Measurements from ENCODE around the gene KLRC4.

- TF ChIP-seq CTCF (IDR thresholded peaks at IDR 0.05 in 8 of 11, conservative IDR thresholded peaks at IDR 0.05 in 3 of 11) (no peak), POLR2A (IDR thresholded peaks at IDR 0.05) (no peak)
These were observed 46.5 kb downstream of the KLRC4 start for GRCh38 chr12:10362828-10363657.
